ENCODE measurements around the gene ANKRD10.

DNA sequence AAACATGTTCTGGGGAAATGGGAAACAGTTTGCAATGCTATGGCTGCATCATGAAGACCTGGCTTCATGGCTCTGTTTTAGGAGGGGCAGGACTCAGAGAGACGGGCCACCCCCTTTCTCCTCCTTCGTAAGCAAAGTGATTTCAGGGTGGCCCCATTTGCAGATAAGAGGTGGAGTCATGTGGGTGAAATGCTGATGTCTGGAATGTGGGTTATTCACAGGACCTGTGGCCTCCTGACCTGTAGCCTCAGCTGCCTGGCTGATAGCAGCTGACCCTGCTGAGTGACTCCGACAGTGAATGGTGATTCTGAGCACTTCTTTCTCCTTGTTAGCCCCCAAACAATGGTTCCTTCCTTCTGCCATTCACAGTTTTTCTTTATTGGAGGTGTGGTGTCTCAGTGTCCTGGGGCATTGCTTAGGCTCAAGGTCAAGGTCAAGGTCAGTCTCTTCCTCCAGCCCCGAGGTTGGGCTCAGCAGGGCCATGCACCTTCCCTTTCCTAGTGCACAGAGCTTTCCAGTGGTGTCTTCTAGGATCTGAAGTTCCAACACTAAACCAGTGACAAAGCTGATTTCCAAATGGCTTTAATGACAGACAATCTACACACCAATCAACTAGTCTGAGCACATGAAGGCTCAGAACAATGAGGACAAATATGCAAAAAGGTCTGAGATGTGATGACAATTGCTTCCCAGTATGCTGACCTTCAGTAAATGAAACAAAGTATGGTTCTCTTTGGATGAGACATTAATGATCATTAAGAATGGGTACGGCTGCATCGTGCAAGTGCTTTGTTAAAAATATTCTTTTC, 49.6 kb upstream of the ANKRD10 start:
- TF ChIP-seq GABPA (IDR thresholded peaks at IDR 0.05; ENCODE audit: low read depth) = no peak
- no peak for TF ChIP-seq POLR2AphosphoS5 (IDR thresholded peaks at IDR 0.05; ENCODE audit: low read depth)
- TF ChIP-seq, protein P1, sequence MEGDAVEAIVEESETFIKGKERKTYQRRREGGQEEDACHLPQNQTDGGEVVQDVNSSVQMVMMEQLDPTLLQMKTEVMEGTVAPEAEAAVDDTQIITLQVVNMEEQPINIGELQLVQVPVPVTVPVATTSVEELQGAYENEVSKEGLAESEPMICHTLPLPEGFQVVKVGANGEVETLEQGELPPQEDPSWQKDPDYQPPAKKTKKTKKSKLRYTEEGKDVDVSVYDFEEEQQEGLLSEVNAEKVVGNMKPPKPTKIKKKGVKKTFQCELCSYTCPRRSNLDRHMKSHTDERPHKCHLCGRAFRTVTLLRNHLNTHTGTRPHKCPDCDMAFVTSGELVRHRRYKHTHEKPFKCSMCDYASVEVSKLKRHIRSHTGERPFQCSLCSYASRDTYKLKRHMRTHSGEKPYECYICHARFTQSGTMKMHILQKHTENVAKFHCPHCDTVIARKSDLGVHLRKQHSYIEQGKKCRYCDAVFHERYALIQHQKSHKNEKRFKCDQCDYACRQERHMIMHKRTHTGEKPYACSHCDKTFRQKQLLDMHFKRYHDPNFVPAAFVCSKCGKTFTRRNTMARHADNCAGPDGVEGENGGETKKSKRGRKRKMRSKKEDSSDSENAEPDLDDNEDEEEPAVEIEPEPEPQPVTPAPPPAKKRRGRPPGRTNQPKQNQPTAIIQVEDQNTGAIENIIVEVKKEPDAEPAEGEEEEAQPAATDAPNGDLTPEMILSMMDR (IDR thresholded peaks at IDR 0.05; ENCODE audit: insufficient read depth, low read length) = no peak
- TF ChIP-seq, protein P2, sequence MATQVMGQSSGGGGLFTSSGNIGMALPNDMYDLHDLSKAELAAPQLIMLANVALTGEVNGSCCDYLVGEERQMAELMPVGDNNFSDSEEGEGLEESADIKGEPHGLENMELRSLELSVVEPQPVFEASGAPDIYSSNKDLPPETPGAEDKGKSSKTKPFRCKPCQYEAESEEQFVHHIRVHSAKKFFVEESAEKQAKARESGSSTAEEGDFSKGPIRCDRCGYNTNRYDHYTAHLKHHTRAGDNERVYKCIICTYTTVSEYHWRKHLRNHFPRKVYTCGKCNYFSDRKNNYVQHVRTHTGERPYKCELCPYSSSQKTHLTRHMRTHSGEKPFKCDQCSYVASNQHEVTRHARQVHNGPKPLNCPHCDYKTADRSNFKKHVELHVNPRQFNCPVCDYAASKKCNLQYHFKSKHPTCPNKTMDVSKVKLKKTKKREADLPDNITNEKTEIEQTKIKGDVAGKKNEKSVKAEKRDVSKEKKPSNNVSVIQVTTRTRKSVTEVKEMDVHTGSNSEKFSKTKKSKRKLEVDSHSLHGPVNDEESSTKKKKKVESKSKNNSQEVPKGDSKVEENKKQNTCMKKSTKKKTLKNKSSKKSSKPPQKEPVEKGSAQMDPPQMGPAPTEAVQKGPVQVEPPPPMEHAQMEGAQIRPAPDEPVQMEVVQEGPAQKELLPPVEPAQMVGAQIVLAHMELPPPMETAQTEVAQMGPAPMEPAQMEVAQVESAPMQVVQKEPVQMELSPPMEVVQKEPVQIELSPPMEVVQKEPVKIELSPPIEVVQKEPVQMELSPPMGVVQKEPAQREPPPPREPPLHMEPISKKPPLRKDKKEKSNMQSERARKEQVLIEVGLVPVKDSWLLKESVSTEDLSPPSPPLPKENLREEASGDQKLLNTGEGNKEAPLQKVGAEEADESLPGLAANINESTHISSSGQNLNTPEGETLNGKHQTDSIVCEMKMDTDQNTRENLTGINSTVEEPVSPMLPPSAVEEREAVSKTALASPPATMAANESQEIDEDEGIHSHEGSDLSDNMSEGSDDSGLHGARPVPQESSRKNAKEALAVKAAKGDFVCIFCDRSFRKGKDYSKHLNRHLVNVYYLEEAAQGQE (IDR thresholded peaks at IDR 0.05; ENCODE audit: insufficient replicate concordance, low read depth) = no peak

Data from HL-60 (cell line).